Adrenal gland (tissue), 19 donors: ENCODE data around the gene DALRD3. TPM values are rescaled to one million over a fixed set of nuclear protein-coding genes. Genes with fewer than 3 reads are reported as not detected.

Experiments
- DNase-seq, 7 donors: peaks; one replicate each; pipeline ENCODE4 v3.0.0-alpha.2; 2019 to 2020
- H3K27ac ChIP-seq, 5 donors: fragments of 200-600 bp; sonication (generic) in 4 of 5; 1 replicate in 3 of 5; 2 replicates in 2 of 5; pipeline versions ENCODE4 v1.5.1 to v1.8.0; 2016 to 2020; ENCODE audit warnings: mild to moderate bottlenecking in 1 of 5
- H3K27me3 ChIP-seq: fragments of 200-600 bp; 2 replicates; pipeline ENCODE4 v1.8.0; 2021
- H3K36me3 ChIP-seq, 2 donors: fragments of 200-600 bp; replicated peaks in 1 of 2; 1 replicate in 1 of 2; 2 replicates in 1 of 2; pipeline versions ENCODE4 v1.5.1 to v1.8.0; 2018 to 2022
- H3K4me1 ChIP-seq, 2 donors: fragments of 200-600 bp; replicated peaks in 1 of 2; 1 replicate in 1 of 2; 2 replicates in 1 of 2; pipeline versions ENCODE4 v1.5.1 to v1.8.0; 2018 to 2021
- H3K4me3 ChIP-seq, 4 donors: fragments of 200-600 bp; sonication (generic) in 3 of 4; one replicate each; pipeline ENCODE4 v1.5.1; 2016 to 2018
- H3K9me3 ChIP-seq, 3 donors: fragments of 200-600 bp; sonication (generic) in 1 of 3; replicated peaks in 1 of 3; 1 replicate in 2 of 3; 2 replicates in 1 of 3; pipeline versions ENCODE4 v1.5.1 to v1.8.0; 2016 to 2021
- CTCF ChIP-seq, 6 experiments: fragments of 450-650 bp in 4 of 6; fragments of 200-600 bp in 2 of 6; sonication (generic) in 1 of 6; IDR thresholded peaks; 1 replicate in 5 of 6; 2 replicates in 1 of 6; pipeline versions ENCODE4 v1.5.1 to v1.8.0; 2016 to 2021; ENCODE audit warnings: antibody characterized with exemption in 6 of 6, mild to moderate bottlenecking in 2 of 6, moderate library complexity in 1 of 6
- POLR2A ChIP-seq, 2 donors: fragments of 450-650 bp; IDR thresholded peaks; one replicate each; pipeline ENCODE4 v1.6.1; 2017; ENCODE audit warnings: antibody characterized with exemption in 2 of 2, mild to moderate bottlenecking in 2 of 2, moderate library complexity in 1 of 2
- WGBS, 4 donors: extraction: QIAGEN DNeasy Blood & Tissue Kit in 2 of 4; methylation state at CpG; one replicate each; pipeline versions ENCODE4 v1.1.5 to v1.1.7; 2013 to 2017; 5-methylcytosine and 5-hydroxymethylcytosine counted together
- intact Hi-C, 2 donors: fragments of 100-400 bp; cut with DNase I; formaldehyde crosslinking; loops; one replicate each; pipeline versions ENCODE4 v1.14.1 to v1.15.0; 2022 to 2023
- long read RNA-seq, 10 donors: library from polyadenylated mRNA in 3 of 10; unstranded in 2 of 10; stranded (forward) in 1 of 10; transcript quantifications; one replicate each; pipeline ENCODE4 v2.0.0 and lab custom pipeline, GENCODE V29; 2021 to 2026
- polyA plus RNA-seq, 3 donors: library from polyadenylated mRNA; stranded (reverse); fragments of 200-250 nt in 2 of 3; fragments of 350-450 nt in 1 of 3; fragmentation: Illumina TruSeq in 1 of 3; extraction: RNeasy Lipid Tissue Mini Kit (QIAGEN cat#74804) in 1 of 3; gene quantifications; one replicate each; pipeline ENCODE4 v1.2.3, GENCODE V29; 2013 to 2014
- total RNA-seq, 9 donors: library from RNA; depleted of rRNA in 4 of 9; stranded (reverse); fragments of >200 nt in 4 of 9; fragments of 120-200 nt in 1 of 9; fragmentation: NEBNext Ultra II Directional in 1 of 9; extraction: Animal tissue kit (Norgen Biotek cat#: 25700) in 1 of 9; gene quantifications; one replicate each; pipeline versions ENCODE4 v1.1.0 to v1.2.4, GENCODE V29; 2013 to 2023
- donor health status: healthy with polysubstance abuse.
- donor health status: Bipolar disorder and iron deficiency.
- donor health status: DM: yes; HTN: yes; CAD: no.
- donor health status: DM: no; HTN: no; CAD: no.
- donor health status: DM: no; HTN: no; CAD: no.
- donor health status: DM: yes; HTN: yes; CAD: no.

DALRD3 gene, protein sequence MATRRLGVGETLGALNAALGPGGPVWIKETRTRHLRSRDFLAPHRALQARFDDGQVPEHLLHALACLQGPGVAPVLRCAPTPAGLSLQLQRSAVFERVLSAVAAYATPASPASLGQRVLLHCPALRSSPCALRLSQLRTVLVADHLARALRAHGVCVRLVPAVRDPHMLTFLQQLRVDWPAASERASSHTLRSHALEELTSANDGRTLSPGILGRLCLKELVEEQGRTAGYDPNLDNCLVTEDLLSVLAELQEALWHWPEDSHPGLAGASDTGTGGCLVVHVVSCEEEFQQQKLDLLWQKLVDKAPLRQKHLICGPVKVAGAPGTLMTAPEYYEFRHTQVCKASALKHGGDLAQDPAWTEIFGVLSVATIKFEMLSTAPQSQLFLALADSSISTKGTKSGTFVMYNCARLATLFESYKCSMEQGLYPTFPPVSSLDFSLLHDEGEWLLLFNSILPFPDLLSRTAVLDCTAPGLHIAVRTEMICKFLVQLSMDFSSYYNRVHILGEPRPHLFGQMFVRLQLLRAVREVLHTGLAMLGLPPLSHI
- total RNA-seq = 10 to 100 TPM; 18.4 to 87.9 (median 40.7) TPM
- 10 to 100 TPM; 22.8 to 65.2 (median 53.1) TPM for polyA plus RNA-seq
- long read RNA-seq, donor 1, partial matches to known transcripts = 0 of 4 reads
- long read RNA-seq, donor 1, other reads (novel, unspliced or antisense) = 0 of 4 reads
- long read RNA-seq, donor 2, partial matches to known transcripts = 160 of 184 reads
- long read RNA-seq, donor 2, other reads (novel, unspliced or antisense) = 21 of 184 reads
- long read RNA-seq, donor 3, partial matches to known transcripts = 275 of 317 reads
- long read RNA-seq, donor 3, other reads (novel, unspliced or antisense) = 42 of 317 reads
- long read RNA-seq, donor 4, transcript DALRD3-202 (12 exons, 1,739 nt) = major isoform, 7 of 22 reads
- long read RNA-seq, donor 4, partial matches to known transcripts = 7 of 22 reads
- long read RNA-seq, donor 4, other reads (novel, unspliced or antisense) = 6 of 22 reads
- long read RNA-seq, donor 5, transcript DALRD3-202 (12 exons, 1,739 nt) = major isoform, 32 of 74 reads
- long read RNA-seq, donor 5, transcript DALRD3-206 (12 exons, 1,706 nt) = minor isoform, 5 of 74 reads
- long read RNA-seq, donor 5, partial matches to known transcripts = 21 of 74 reads
- long read RNA-seq, donor 5, other reads (novel, unspliced or antisense) = 15 of 74 reads
- long read RNA-seq, donor 6, transcript DALRD3-202 (12 exons, 1,739 nt) = major isoform, 8 of 18 reads
- long read RNA-seq, donor 6, partial matches to known transcripts = 4 of 18 reads
- long read RNA-seq, donor 6, other reads (novel, unspliced or antisense) = 3 of 18 reads
- long read RNA-seq, donor 7, partial matches to known transcripts = 10 of 10 reads
- long read RNA-seq, donor 7, other reads (novel, unspliced or antisense) = 0 of 10 reads
- long read RNA-seq, donor 8, transcript DALRD3-202 (12 exons, 1,739 nt) = major isoform, 6 of 392 reads
- long read RNA-seq, donor 8, partial matches to known transcripts = 374 of 392 reads
- long read RNA-seq, donor 8, other reads (novel, unspliced or antisense) = 11 of 392 reads
- long read RNA-seq, donor 9, partial matches to known transcripts = 294 of 328 reads
- long read RNA-seq, donor 9, other reads (novel, unspliced or antisense) = 31 of 328 reads
- long read RNA-seq, donor 10, partial matches to known transcripts = 249 of 288 reads
- long read RNA-seq, donor 10, other reads (novel, unspliced or antisense) = 36 of 288 reads

- no peaks in the 10 kb centered on the region for H3K9me3 ChIP-seq
- no peaks in the 10 kb centered on the region for H3K27me3 ChIP-seq
- peak within 1 kb of the TSS; percentile 7 to 79 (median 63) for H3K27ac ChIP-seq
- DNase-seq = peak; percentile 58 to 80 (median 71)
- H3K4me3 ChIP-seq = peak within 1 kb of the TSS; percentile 17 to 93 (median 64)
- TF ChIP-seq POLR2A (IDR thresholded peaks at IDR 0.05) = peak; percentile 14 to 56
- no peak for TF ChIP-seq CTCF (IDR thresholded peaks at IDR 0.05)
- intact Hi-C loops = no loop called here
- H3K36me3 ChIP-seq = peaks cover 0 to 31% of the 10 kb centered on the region in 2 donors
- 0 to 1% (median 0%) methylated on average over 32 to 85 of the region's 85 CpGs for WGBS, 4 donors
- peaks cover 22 to 40% of the 10 kb centered on the region in 2 donors for H3K4me1 ChIP-seq
Observed at GRCh38 chr3:49017971-49018706, at the start of gene DALRD3. Gene DALRD3, minus strand, starts transcription at chr3:49018580. Its CDS starts 16 bp downstream, at chr3:49018564.

- no peak for TF ChIP-seq POLR2A (IDR thresholded peaks at IDR 0.05)
- TF ChIP-seq CTCF (IDR thresholded peaks at IDR 0.05) = no peak
- intact Hi-C loops = no loop called here
- Histone ChIP-seq H3K36me3 (peaks cover 0 to 73% of the 10 kb centered on the region in 2 donors), H3K27ac (peak overlapping the region in 1 of 5 donors; percentile 36), H3K27me3 (no peaks in the 10 kb centered on the region), H3K4me3 (no peak overlapping the region), H3K9me3 (no peaks in the 10 kb centered on the region), H3K4me1 (no peaks in the 10 kb centered on the region)
- 80 to 92% (median 90%) methylated on average over 7 of the region's 7 CpGs for WGBS, 4 donors
- DNase-seq = no peak
Observed at GRCh38 chr3:49058011-49058410, 39.6 kb upstream of the DALRD3 start.

DNA sequence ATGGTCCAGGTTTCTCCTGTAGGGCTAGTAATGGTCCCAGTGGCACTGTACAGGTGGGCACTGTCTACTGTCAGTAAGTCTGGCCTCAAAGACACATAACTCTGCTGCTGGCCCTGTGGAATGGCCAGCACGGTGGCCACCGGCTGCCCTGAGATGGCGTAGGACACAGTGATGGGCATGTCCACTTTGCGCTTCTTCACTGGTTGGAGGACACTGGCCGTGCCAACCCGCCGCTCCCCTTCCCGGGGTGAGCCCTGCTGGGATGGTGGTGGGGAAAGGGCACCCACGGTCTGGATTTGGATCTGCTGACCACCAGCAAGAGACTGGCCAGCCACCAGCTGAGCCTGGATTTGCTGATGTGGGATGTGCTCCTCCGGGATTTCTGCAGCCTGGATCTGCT, 38.9 kb upstream of the DALRD3 start:
- H3K36me3 ChIP-seq = peaks cover 0 to 74% of the 10 kb centered on the region in 2 donors
- peak overlapping the region in 1 of 5 donors; percentile 38 for H3K27ac ChIP-seq
- no peaks in the 10 kb centered on the region for H3K4me1 ChIP-seq
- H3K9me3 ChIP-seq = no peaks in the 10 kb centered on the region
- H3K4me3 ChIP-seq = no peak overlapping the region
- H3K27me3 ChIP-seq = no peaks in the 10 kb centered on the region
- no peak for DNase-seq
- TF ChIP-seq POLR2A (IDR thresholded peaks at IDR 0.05) (no peak), CTCF (IDR thresholded peaks at IDR 0.05) (no peak)
- intact Hi-C loops = no loop called here
- WGBS, 4 donors = 92 to 96% (median 92%) methylated on average over 9 to 10 of the region's 10 CpGs; no CpG with 5 or more reads in 1 of the 4 donors
